HUES64 (cell line): ENCODE results near the gene CPLANE2.
"Not testable (repeated sequence)": the region's sequence is repeated elsewhere in the genome, so short reads cannot be mapped to it uniquely, and the experiment has no call there.

Experiments
- H3K27ac ChIP-seq: 2 replicates; pipeline ENCODE4 v1.7.0; 2013; ENCODE audit warnings: low read depth, low read length, inconsistent platforms
- H3K27me3 ChIP-seq: 2 replicates; pipeline ENCODE4 v1.6.1; 2013; ENCODE audit warnings: mild to moderate bottlenecking, low read length; ENCODE audit not compliant: insufficient read depth
- H3K36me3 ChIP-seq: 2 replicates; pipeline ENCODE4 v1.6.1; 2013; ENCODE audit warnings: mild to moderate bottlenecking, low read length; ENCODE audit not compliant: insufficient read depth
- H3K4me1 ChIP-seq: 2 replicates; pipeline ENCODE4 v1.6.1; 2013; ENCODE audit warnings: mild to moderate bottlenecking, low read length, moderate library complexity; ENCODE audit not compliant: insufficient read depth
- H3K4me3 ChIP-seq: 2 replicates; pipeline ENCODE4 v1.5.1; 2013; ENCODE audit warnings: mild to moderate bottlenecking, low read length, moderate library complexity
- H3K9ac ChIP-seq: 2 replicates; pipeline ENCODE4 v1.6.1; 2013; ENCODE audit warnings: mild to moderate bottlenecking, low read depth, low read length
- H3K9me3 ChIP-seq: 2 replicates; pipeline ENCODE4 v1.6.1; 2013; ENCODE audit warnings: low read depth, low read length; ENCODE audit not compliant: insufficient read depth
- WGBS: fragments of 150-250, 120-280 bp; methylation state at CpG from one replicate; pipeline ENCODE4 v1.1.7; 2013; ENCODE audit warnings: missing lambda C conversion rate; 5-methylcytosine and 5-hydroxymethylcytosine counted together

Gene CPLANE2

GRCh38 chr1:16258591-16259135 lies 21.7 kb upstream of the CPLANE2 start:
- no peak overlapping the region for H3K9ac ChIP-seq
- 96% methylated on average over 9 of the region's 9 CpGs for WGBS
- H3K27me3 ChIP-seq, result no peaks in the 10 kb centered on the region
- peaks cover 26% of the 10 kb centered on the region for H3K36me3 ChIP-seq
- no peak overlapping the region for H3K4me3 ChIP-seq
- H3K27ac ChIP-seq, result no peak overlapping the region
- peaks cover 3% of the 10 kb centered on the region; the same call in 1 of the 2 replicates for H3K4me1 ChIP-seq
- H3K9me3 ChIP-seq, result no peaks in the 10 kb centered on the region

- Histone ChIP-seq H3K4me1 (peaks cover 3% of the 10 kb centered on the region; the same call in 1 of the 2 replicates), H3K27ac (no peak overlapping the region), H3K27me3 (no peaks in the 10 kb centered on the region), H3K9ac (no peak overlapping the region), H3K36me3 (peaks cover 33% of the 10 kb centered on the region), H3K4me3 (no peak overlapping the region), H3K9me3 (no peaks in the 10 kb centered on the region)
- WGBS, result 92% methylated on average over 3 of the region's 3 CpGs
These were observed 21.0 kb upstream of the CPLANE2 start for GRCh38 chr1:16257968-16258367.

GRCh38 chr1:16257556-16257955 lies 20.6 kb upstream of the CPLANE2 start:
- H3K36me3 ChIP-seq, result peaks cover 37% of the 10 kb centered on the region
- H3K9ac ChIP-seq, H3K27me3 ChIP-seq, H3K27ac ChIP-seq, H3K4me1 ChIP-seq, H3K4me3 ChIP-seq, H3K9me3 ChIP-seq: not testable (repeated sequence)
- 89% methylated on average over 3 of the region's 3 CpGs for WGBS

- Histone ChIP-seq H3K27ac (no peak overlapping the region), H3K9ac (no peak overlapping the region), H3K9me3 (no peaks in the 10 kb centered on the region), H3K27me3 (no peaks in the 10 kb centered on the region), H3K4me1 (peaks cover 3% of the 10 kb centered on the region; the same call in 1 of the 2 replicates), H3K4me3 (no peak overlapping the region), H3K36me3 (peaks cover 47% of the 10 kb centered on the region)
- WGBS, result 87% methylated on average over 4 of the region's 4 CpGs
These were observed 19.5 kb upstream of the CPLANE2 start for GRCh38 chr1:16256478-16256877.

- Histone ChIP-seq H3K27ac (no peak overlapping the region), H3K27me3 (no peaks in the 10 kb centered on the region), H3K9ac (no peak overlapping the region), H3K4me3 (no peak overlapping the region), H3K9me3 (no peaks in the 10 kb centered on the region), H3K4me1 (peaks cover 3% of the 10 kb centered on the region; the same call in 1 of the 2 replicates), H3K36me3 (peaks cover 67% of the 10 kb centered on the region)
- 94% methylated on average over 4 of the region's 4 CpGs for WGBS
These were observed 17.4 kb upstream of the CPLANE2 start for GRCh38 chr1:16254263-16254928.

- Histone ChIP-seq H3K27me3 (no peaks in the 10 kb centered on the region), H3K4me3 (no peak overlapping the region), H3K9ac (no peak overlapping the region), H3K9me3 (no peaks in the 10 kb centered on the region), H3K4me1 (peaks cover 3% of the 10 kb centered on the region; the same call in 1 of the 2 replicates), H3K36me3 (peaks cover 74% of the 10 kb centered on the region), H3K27ac (no peak overlapping the region)
- WGBS, result 94% methylated on average over 5 of the region's 5 CpGs
These were observed 16.4 kb upstream of the CPLANE2 start for GRCh38 chr1:16253332-16253922.

- WGBS, result 100% methylated on average over 2 of the region's 2 CpGs
- Histone ChIP-seq H3K27me3 (no peaks in the 10 kb centered on the region), H3K9me3 (no peaks in the 10 kb centered on the region), H3K36me3 (peaks cover 77% of the 10 kb centered on the region), H3K4me3 (no peak overlapping the region), H3K27ac (no peak overlapping the region), H3K4me1 (peaks cover 3% of the 10 kb centered on the region; the same call in 1 of the 2 replicates), H3K9ac (no peak overlapping the region)
These were observed 15.9 kb upstream of the CPLANE2 start for GRCh38 chr1:16252912-16253311.

GRCh38 chr1:16251381-16251780 lies 14.4 kb upstream of the CPLANE2 start:
- no peaks in the 10 kb centered on the region for H3K9me3 ChIP-seq
- no peak overlapping the region for H3K27ac ChIP-seq
- no peaks in the 10 kb centered on the region for H3K4me1 ChIP-seq
- no peaks in the 10 kb centered on the region for H3K27me3 ChIP-seq
- H3K36me3 ChIP-seq, result peaks cover 85% of the 10 kb centered on the region
- no peak overlapping the region for H3K4me3 ChIP-seq
- H3K9ac ChIP-seq, result no peak overlapping the region
- WGBS, result 94% methylated on average over 10 of the region's 10 CpGs

- no peak overlapping the region for H3K9ac ChIP-seq
- H3K4me1 ChIP-seq, result no peaks in the 10 kb centered on the region
- no peaks in the 10 kb centered on the region for H3K9me3 ChIP-seq
- H3K4me3 ChIP-seq, result no peak overlapping the region
- peaks cover 78% of the 10 kb centered on the region for H3K36me3 ChIP-seq
- WGBS, result 94% methylated on average over 14 of the region's 15 CpGs
- H3K27me3 ChIP-seq, result no peaks in the 10 kb centered on the region
- no peak overlapping the region for H3K27ac ChIP-seq
These were observed 13.7 kb upstream of the CPLANE2 start for GRCh38 chr1:16250524-16251251.

GRCh38 chr1:16249596-16250241 lies 12.7 kb upstream of the CPLANE2 start:
- H3K27ac ChIP-seq, result no peak overlapping the region
- no peaks in the 10 kb centered on the region for H3K9me3 ChIP-seq
- no peak overlapping the region for H3K4me3 ChIP-seq
- 95% methylated on average over 3 of the region's 3 CpGs for WGBS
- no peaks in the 10 kb centered on the region for H3K27me3 ChIP-seq
- peaks cover 69% of the 10 kb centered on the region for H3K36me3 ChIP-seq
- H3K9ac ChIP-seq, result no peak overlapping the region
- H3K4me1 ChIP-seq, result no peaks in the 10 kb centered on the region
